Transverse colon (tissue), 3 donors: ENCODE measurements around the gene PTPRG.

Experiments used
- EP300 ChIP-seq: sonication (generic); formaldehyde crosslinking; IDR thresholded peaks from one replicate; pipeline ENCODE4 v1.6.1; 2017; ENCODE audit warnings: antibody characterized with exemption, low read depth
- POLR2A ChIP-seq: fragments of 450-650 bp; IDR thresholded peaks from one replicate; pipeline ENCODE4 v1.6.1; 2016; ENCODE audit warnings: antibody characterized with exemption, mild to moderate bottlenecking, moderate library complexity
- TF ChIP-seq, protein P1 (sequence below), 5 experiments: fragments of 200-600 bp in 3 of 5; fragments of 450-650 bp in 2 of 5; sonication (generic) in 3 of 5; IDR thresholded peaks; 1 replicate in 2 of 5; 2 replicates in 3 of 5; pipeline ENCODE4 v1.5.1; 2016 to 2017; ENCODE audit warnings: antibody characterized with exemption in 5 of 5, inconsistent platforms in 3 of 5, mild to moderate bottlenecking in 2 of 5, moderate library complexity in 1 of 5

DNA sequence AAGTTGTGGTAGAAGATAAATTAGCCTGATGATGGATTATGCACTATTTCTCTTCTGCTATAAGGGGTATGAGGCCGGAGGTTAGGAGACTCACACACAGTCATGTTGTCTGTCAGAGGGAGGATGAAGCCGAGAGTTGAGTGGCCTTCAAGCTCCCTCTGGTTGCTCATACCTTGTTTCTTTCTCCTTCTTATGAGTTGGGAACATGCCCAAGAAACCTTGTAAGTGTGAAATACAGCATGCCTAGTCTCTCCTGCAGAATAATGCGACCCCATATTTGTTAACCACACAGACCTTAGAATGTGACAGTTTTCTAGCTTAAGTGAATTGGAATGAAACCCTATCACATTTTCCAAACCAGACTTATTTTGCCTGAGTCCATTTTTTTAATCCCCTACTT is 366.7 kb downstream of the PTPRG start:
- TF ChIP-seq POLR2A, result no peak
- TF ChIP-seq, protein P1, sequence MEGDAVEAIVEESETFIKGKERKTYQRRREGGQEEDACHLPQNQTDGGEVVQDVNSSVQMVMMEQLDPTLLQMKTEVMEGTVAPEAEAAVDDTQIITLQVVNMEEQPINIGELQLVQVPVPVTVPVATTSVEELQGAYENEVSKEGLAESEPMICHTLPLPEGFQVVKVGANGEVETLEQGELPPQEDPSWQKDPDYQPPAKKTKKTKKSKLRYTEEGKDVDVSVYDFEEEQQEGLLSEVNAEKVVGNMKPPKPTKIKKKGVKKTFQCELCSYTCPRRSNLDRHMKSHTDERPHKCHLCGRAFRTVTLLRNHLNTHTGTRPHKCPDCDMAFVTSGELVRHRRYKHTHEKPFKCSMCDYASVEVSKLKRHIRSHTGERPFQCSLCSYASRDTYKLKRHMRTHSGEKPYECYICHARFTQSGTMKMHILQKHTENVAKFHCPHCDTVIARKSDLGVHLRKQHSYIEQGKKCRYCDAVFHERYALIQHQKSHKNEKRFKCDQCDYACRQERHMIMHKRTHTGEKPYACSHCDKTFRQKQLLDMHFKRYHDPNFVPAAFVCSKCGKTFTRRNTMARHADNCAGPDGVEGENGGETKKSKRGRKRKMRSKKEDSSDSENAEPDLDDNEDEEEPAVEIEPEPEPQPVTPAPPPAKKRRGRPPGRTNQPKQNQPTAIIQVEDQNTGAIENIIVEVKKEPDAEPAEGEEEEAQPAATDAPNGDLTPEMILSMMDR (IDR thresholded peaks at IDR 0.05), result no peak
- no peak for TF ChIP-seq EP300
